ENCODE measurements around the gene PAK1.

GRCh38 chr11:77473801-77474683 lies at the start of gene PAK1:
- TF ChIP-seq POLR2A (IDR thresholded peaks at IDR 0.05; ENCODE audit: low read depth, low read length): 0 out of 2 replicates have a peak, but pooled peaks have one; percentile 36
- TF ChIP-seq TAF1 (IDR thresholded peaks at IDR 0.05; ENCODE audit: low read depth, low read length): no peak
